Stomach (tissue), 4 donors: Measurements from ENCODE around the gene FAM163B.

Experiments used
- EP300 ChIP-seq: sonication (generic); formaldehyde crosslinking; IDR thresholded peaks from one replicate; pipeline ENCODE4 v1.6.1; 2017; ENCODE audit warnings: antibody characterized with exemption
- POLR2A ChIP-seq, 4 donors: fragments of 450-650 bp; IDR thresholded peaks; one replicate each; pipeline ENCODE4 v1.6.1; 2016; ENCODE audit warnings: antibody characterized with exemption in 4 of 4, control low read depth in 2 of 4, mild to moderate bottlenecking in 1 of 4, moderate library complexity in 1 of 4
- POLR2AphosphoS5 ChIP-seq, 3 donors: sonication (generic); formaldehyde crosslinking; IDR thresholded peaks; one replicate each; pipeline ENCODE4 v1.6.1; 2016; ENCODE audit warnings: antibody characterized with exemption in 3 of 3
- TF ChIP-seq, protein P1 (sequence below), 7 experiments: fragments of 450-650 bp in 4 of 7; fragments of 200-600 bp in 3 of 7; sonication (generic) in 3 of 7; IDR thresholded peaks; one replicate each; pipeline ENCODE4 v1.5.1; 2016 to 2019; ENCODE audit warnings: antibody characterized with exemption in 7 of 7, control low read depth in 2 of 7, mild to moderate bottlenecking in 1 of 7

DNA sequence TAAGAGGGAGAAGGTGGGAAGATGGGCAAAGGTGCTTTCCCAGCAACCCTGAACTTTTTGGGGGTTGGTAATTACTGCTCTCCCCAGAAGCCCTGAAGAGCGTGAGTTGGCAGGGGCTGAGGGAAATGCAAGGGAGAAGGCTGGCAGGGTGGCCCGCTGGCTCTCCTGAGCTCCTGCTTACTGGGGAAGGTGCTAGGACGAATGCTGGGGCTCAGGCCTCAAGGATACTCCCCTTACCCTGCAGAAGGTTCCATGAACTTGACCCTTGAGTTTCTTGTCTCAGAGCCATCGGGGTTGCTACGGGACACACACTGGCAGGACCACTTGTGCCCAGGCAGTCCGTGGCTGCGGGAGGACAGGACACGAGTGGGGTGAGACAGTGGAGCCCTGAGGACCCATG lies 1.2 kb downstream of the FAM163B start:
- TF ChIP-seq, protein P1, sequence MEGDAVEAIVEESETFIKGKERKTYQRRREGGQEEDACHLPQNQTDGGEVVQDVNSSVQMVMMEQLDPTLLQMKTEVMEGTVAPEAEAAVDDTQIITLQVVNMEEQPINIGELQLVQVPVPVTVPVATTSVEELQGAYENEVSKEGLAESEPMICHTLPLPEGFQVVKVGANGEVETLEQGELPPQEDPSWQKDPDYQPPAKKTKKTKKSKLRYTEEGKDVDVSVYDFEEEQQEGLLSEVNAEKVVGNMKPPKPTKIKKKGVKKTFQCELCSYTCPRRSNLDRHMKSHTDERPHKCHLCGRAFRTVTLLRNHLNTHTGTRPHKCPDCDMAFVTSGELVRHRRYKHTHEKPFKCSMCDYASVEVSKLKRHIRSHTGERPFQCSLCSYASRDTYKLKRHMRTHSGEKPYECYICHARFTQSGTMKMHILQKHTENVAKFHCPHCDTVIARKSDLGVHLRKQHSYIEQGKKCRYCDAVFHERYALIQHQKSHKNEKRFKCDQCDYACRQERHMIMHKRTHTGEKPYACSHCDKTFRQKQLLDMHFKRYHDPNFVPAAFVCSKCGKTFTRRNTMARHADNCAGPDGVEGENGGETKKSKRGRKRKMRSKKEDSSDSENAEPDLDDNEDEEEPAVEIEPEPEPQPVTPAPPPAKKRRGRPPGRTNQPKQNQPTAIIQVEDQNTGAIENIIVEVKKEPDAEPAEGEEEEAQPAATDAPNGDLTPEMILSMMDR (IDR thresholded peaks at IDR 0.05), result no peak
- TF ChIP-seq POLR2AphosphoS5 (IDR thresholded peaks at IDR 0.05) (no peak), POLR2A (IDR thresholded peaks at IDR 0.05) (no peak), EP300 (no peak)
